ENCODE measurements around the gene USP10.
"Not testable (repeated sequence)": the region's sequence is repeated elsewhere in the genome, so short reads cannot be mapped to it uniquely, and the experiment has no call there.

The USP10 gene

GRCh38 chr16:84739349-84740124 lies 39.7 kb downstream of the USP10 start:
- no peak overlapping the region for H3K4me3 ChIP-seq (ENCODE audit: control insufficient read depth, low read depth, low read length)
- peak; percentile 2 for TF ChIP-seq CTCF (conservative IDR thresholded peaks at IDR 0.05; ENCODE audit: control insufficient read depth, insufficient read depth, low read depth, low read length)
- peak; percentile 96 for DNase-seq (ENCODE audit: low read depth)

- TF ChIP-seq CTCF (conservative IDR thresholded peaks at IDR 0.05; ENCODE audit: control insufficient read depth, insufficient read depth, low read depth, low read length), result no peak
- peak; percentile 49 for DNase-seq (ENCODE audit: low read depth)
- no peak overlapping the region for H3K4me3 ChIP-seq (ENCODE audit: control insufficient read depth, low read depth, low read length)
These were observed 40.9 kb downstream of the USP10 start for GRCh38 chr16:84740596-84741116.

GRCh38 chr16:84741340-84741830 lies 41.6 kb downstream of the USP10 start:
- no peak overlapping the region for H3K4me3 ChIP-seq (ENCODE audit: control insufficient read depth, low read depth, low read length)
- no peak for TF ChIP-seq CTCF (conservative IDR thresholded peaks at IDR 0.05; ENCODE audit: control insufficient read depth, insufficient read depth, low read depth, low read length)
- peak; percentile 67 for DNase-seq (ENCODE audit: low read depth)

GRCh38 chr16:84742641-84743092 lies 42.9 kb downstream of the USP10 start:
- no peak for TF ChIP-seq CTCF (conservative IDR thresholded peaks at IDR 0.05; ENCODE audit: control insufficient read depth, insufficient read depth, low read depth, low read length)
- H3K4me3 ChIP-seq (ENCODE audit: control insufficient read depth, low read depth, low read length), result no peak overlapping the region
- DNase-seq (ENCODE audit: low read depth), result no peak

GRCh38 chr16:84746231-84746630 lies 46.4 kb downstream of the USP10 start:
- DNase-seq (ENCODE audit: low read depth), result no peak
- no peak overlapping the region for H3K4me3 ChIP-seq (ENCODE audit: control insufficient read depth, low read depth, low read length)
- no peak for TF ChIP-seq CTCF (conservative IDR thresholded peaks at IDR 0.05; ENCODE audit: control insufficient read depth, insufficient read depth, low read depth, low read length)

GRCh38 chr16:84746875-84747274 lies 47.1 kb downstream of the USP10 start:
- H3K4me3 ChIP-seq (ENCODE audit: control insufficient read depth, low read depth, low read length), result no peak overlapping the region
- no peak for DNase-seq (ENCODE audit: low read depth)
- peak; percentile 36 for TF ChIP-seq CTCF (conservative IDR thresholded peaks at IDR 0.05; ENCODE audit: control insufficient read depth, insufficient read depth, low read depth, low read length)

GRCh38 chr16:84748247-84748646 lies 48.4 kb downstream of the USP10 start:
- H3K4me3 ChIP-seq (ENCODE audit: control insufficient read depth, low read depth, low read length); DNase-seq (ENCODE audit: low read depth): not testable (repeated sequence)
